ENCODE measurements around the gene ATL3.
"Not testable (repeated sequence)": the region's sequence is repeated elsewhere in the genome, so short reads cannot be mapped to it uniquely, and the experiment has no call there.

The ATL3 gene

DNA sequence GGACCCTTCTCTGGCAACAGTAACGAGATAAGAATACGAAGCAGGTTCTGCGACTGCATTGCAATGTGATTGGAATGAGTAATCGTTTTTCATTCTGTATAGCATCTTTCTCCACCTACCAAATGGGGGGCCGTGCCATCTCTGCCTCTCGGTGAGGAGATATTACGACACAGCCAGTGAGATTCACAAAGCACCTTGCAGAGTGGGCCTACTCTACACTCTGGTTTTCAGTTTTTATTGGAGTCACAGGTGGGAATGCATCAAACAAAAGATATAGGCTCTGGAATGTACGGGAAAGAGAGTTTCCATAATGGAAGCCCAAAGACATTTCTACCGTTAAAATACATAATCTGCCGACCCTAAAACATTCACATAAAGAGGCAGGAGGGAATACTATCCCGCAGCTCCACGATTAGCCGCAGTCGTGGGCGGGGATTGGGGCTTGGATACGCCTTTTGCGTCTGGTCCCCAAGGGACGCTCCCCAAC is 9.7 kb upstream of the ATL3 start:
- peak in 1 of 3 experiments; percentile 64 for DNase-seq

DNA sequence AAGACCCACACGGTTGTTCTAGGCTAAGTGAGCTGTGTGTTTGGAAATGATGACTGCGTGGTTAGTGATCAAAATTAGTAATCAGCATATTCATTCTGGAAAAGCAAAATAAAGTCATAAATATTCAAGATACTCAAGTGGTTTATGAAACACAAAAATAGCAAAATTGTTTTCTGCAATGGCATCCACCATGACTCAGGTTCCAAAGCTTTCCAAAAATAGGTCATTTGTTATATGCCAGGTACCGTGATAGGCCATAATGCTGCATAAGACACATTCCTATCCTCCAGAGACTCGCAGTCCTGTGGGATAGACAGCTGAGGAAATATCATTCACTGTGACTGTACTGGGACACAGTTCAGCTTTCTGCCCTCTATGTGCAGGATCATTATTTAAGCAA is 2.4 kb upstream of the ATL3 start:
- no peak for DNase-seq

DNA sequence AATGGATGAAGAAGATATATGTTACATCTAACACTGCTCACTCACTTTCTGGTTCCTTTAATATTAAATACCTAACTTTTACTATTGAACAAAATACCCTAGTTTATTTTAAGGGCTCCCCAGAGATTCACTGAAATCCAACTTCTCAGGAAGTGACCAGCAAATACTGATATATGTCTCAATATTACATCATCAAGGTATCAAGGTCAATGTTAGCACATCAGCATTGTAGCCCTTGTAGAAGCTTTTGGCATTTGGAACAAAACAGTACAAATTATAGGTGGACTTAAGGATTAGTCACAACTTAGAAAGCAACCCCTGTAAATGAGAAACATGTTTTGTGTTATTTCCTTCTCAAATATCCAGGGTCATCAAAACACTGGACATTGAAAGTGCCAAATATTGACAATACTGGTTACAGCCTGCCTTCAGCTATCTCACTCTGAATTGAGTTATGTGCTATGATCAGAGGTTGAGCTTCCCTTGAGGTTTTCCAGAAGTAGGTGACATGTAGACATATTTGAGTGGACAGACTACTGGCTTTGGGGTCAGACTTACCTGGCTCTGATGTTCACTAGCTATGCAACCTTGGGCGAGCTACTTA is 1.9 kb upstream of the ATL3 start:
- DNase-seq = no peak

DNA sequence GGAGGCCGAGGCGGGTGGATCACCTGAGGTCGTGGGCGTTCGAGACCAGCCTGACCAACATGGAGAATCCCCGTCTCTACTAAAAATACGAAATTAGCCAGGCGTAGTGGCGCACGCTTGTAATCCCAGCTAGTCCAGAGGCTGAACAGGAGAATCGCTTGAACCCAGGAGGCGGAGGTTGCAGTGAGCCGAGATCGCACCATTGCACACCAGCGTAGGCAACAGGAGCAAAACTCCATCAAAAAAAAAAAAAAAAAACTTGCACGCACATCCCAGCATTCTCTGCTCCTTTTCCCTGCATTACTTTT is 934 bp upstream of the ATL3 start:
- no peak for DNase-seq

DNA sequence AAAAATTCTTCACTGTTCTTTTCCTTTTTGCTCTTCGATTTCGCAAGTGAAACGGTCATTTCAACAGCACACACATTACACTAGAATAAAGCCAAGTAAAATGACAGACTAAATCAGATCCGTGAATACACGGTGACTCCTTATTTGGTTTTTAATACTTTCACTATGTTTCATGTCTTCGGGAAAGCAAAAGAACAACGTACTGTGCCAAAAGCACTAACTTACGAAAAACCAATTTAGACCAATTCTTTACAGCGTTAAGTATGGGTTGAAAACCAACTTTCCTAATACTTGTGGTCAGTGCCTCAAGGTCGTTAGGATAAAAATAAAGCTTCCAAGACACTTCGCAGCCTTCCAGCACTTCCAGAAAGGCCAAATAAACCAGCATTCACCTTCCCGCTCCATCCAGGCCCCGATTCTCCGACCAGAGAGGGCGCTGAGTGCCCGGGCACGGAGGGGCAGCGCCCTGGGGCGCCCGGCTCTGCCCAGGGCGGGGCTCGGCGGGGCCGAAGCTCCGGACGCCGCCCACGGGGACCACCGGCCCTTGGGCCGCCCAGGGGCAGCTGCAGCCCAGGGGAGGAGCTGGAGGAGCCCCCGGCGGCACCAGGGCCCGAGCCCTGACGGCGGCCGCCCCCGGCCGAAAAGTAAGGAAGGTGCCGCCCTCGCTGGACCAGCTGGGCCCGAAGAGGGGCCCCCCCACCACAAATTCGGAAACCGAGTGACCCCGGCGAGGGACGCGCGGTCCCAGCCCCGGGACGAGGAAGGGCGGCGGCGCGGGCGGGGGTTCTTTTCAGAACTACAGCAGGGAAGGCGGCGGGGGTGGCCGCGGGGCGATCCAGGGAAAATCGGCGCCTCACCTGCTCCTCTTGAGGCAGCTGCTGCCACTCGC is 499 bp downstream of the ATL3 start:
- peak; percentile 49 to 89 (median 86) for DNase-seq

DNA sequence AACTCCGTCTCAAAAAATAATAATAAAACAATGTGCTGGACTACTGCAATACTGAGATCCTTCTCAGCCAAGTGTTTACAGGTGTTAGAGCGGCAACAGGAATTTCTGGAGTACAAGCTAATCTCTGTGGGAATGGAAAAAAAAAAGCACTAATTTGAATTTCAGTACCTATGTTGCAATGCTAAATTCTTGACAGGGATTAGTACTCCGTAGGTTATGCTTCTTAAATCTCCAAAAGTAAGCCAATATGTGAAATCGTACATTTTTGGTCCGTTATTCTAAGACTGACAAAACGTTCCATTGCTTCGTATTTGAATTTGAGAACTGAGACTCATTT is 1.1 kb downstream of the ATL3 start:
- no peak for DNase-seq

DNA sequence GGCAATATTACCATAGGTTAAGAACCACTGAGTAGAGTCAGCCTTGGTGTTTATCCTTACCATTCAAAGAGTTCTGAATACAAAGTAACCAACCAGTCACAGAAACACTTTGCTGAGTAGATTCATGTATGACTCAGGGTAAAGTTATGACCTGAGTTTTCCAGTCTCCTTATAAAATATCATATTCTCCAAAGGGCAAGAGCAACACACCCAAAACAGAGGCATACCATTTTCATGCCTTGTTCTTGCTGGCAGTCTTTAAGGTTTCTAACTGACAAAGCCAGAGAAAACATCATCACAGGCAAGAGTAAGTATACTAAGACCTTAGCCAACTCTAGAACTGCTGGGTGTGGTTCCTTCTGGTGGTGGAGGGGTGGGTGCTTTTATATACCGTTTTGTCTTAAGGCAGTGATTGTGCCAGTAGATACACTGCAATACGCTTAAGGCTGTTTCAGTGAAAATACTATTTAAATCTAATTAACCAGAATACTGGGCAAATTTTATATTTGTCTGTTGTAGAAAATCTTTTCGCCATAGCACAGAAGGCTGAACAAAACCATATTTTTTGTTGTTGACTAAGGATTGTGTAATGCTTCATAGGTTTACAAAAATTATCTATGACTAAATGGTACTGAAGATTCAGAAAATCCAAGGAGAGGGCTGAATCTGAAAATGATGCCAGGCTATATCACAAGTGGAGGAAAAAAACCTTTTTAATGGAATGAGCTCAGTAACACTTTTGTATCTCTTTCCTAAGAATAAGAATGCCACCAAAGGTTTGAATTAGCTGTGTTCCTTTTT is 3.0 kb downstream of the ATL3 start:
- DNase-seq = no peak

DNA sequence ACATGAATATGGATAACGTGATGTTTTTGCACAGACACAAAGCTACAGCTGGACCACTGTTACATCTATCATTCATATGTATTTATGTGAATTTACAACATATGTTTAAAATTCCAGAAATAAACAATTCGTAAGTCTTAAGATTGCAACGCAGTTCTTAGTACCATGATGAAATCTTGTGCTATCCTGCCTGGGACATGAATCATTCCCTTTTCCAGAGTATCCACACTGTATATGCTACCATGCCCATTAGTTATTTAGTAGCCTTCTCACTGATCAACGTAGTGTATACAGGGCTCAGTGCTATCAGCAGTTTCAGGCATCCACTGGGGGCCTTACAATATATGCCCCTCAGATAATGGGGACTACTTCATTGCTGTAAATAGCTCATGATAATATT is 4.3 kb downstream of the ATL3 start:
- DNase-seq = no peak

DNA sequence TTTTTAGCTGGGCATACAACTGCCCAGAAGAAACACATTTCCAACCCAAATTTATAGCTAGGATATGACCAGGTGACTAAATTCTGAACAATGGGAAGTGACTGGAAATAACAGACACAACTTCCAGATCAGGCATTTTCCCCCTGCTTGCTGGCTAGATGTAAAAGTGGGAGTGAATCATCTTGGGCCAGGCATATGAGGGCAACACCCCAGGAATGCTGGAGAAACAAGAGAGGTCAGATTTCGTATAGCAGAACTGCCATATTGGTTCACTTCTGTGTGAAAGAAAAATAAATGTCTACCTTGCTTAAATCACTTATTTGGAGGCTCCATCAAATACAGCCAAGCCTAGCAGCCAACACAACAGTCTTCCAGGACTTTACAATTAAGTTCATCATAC is 7.4 kb downstream of the ATL3 start:
- DNase-seq = no peak

DNA sequence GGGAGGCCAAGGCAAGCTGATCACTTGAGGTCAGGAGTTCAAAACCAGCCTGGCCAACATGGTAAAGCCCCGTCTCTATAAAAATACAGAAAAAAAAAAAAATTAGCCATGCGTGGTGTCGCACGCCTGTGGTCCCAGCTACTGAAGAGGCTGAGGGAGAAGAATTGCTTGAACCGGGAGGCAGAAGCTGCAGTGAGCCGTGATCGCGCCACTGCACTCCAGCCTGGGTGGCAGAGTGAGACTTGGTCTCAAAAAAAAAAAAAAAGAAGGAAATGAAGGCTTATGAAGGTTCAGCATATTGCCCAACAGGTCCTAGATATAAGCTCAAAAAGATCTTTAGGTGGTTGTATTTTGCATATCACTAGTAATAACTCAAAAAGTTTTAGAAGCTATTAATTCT is 10.2 kb downstream of the ATL3 start:
- no peak for DNase-seq

DNA sequence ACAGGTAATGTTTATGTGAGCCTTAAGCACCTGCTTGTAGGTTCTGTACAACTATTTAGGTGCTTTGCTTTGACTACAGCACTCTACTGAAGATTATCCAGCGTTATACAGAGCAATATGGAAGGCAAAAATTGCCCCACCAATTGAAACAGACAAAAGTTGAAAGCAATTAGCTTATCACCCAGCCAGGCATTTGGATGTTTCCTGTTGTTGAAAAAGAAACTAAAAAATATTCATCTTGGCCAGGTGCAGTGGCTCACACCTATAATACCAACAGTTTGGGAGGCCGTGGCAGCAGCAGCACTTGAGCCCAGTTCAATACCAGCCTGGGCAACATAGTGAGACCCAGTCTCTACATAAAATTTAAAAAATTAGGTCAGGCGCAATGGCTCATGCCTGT is 18.5 kb downstream of the ATL3 start:
- DNase-seq = no peak

DNA sequence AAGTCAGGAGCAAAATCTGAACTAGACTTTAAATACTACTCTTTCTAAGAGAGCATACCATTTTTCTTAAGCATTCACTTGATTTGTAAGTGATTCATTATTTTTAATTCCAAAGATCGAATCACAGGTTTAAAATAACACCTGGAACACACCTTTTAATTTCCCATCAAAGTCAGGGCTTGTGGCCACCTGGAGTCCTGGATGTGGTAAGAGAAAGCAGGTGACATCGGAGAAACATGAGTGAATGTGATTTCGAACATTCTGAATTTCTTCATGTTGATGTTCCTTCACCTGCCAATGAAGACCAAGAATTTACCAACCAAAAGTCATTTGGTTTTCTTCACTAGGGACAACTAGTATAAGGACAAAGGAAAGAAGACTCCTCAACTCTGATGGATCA is 28.0 kb downstream of the ATL3 start:
- DNase-seq = no peak

DNA sequence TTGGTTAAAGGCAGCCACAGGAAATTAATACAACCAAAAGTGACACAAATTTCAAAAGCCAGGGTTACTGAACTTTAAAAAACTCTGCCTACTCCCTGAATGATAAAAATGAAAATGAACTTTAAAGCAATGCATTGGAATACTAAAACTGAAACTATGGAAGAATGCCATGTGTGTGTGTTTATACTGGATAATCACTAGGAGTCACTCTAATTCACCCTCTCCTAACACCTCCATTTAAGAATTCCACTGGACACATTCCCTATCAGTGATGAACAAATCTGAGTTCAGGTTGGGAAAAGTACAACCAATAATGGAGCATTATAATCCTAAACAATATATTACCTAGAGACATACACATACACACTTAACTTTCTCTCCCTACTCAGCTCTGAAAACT is 29.4 kb downstream of the ATL3 start:
- no peak for DNase-seq

DNA sequence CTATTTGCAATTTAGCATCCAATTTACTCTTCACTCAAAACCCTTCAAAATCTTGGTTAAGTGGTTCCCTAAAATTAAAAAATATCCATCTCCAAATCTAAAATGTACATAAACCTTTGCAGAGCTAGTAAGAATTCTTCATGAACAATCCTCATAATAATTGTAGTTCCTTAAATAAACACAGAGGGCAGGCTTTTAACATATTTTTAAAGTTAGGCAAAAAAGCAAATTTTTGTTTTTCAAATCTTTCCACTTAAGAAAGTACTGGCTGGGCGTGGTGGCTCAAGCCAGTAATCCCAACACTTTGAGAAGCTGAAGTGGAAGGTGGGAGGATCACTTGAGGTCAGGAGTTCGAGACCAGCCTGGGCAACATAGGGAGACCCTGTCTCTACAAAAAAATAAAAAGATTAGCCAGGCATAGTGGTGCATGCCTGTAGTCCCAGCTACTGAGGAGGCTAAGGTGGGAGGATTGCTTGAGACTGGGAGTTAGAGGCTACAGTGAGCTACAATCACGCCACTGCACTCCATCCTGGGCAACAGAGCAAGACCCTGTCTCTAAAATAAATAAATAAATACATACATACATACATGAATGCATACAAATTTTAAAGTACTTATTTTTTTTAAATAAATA is 31.9 kb downstream of the ATL3 start:
- peak in 1 of 3 experiments; percentile 5 for DNase-seq

DNA sequence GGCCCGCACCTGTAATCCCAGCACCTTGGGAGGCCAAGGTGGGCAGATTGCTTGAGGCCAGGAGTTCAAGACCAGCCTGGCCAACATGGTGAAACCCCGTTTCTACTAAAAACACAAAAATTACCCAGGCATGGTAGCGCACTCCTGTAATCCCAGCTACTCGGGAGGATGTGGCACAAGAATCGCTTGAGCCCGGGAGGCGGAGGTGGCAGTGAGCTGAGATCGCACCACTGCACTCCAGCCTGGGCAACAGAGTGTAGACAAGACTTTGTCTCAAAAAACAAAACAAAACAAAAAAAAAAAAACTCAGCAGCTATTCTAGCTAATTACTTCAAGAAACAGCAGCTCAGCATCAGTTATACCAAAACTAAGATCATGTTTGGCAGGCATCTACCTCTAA is 32.7 kb downstream of the ATL3 start:
- not testable (repeated sequence) for DNase-seq

DNA sequence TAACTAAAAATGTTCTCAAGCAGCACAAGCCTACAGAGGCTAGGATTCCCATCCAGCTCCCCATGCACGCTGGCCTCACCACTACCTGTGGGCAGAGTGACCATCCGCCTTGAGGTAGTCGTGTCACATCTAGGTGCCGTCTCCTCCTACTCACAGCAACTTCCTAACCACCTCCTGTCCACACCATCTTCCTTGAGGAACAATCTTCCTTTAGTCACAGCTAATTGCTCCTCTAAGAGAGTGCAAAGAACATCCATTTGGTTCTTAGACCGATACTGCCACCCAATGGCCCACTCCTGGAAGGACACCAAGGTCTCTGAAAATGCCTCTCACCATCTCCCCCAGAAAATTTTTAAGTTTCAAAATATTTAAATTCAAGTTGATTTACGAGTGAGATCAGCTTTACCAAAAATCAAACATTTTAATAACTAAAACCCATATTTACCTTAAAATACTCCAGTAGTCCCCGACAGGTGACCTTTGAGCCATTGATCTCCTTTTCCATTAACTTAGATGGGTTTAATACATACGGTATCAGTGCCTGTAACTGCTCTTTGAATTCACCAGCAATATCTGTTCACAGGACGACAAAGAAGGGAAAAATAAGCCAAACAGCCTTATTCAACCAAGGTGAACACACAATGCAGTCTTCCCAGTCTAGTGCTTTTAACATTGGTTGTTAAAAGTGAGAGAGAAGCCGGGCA is 35.3 kb downstream of the ATL3 start:
- peak; percentile 18 to 65 (median 63) for DNase-seq

DNA sequence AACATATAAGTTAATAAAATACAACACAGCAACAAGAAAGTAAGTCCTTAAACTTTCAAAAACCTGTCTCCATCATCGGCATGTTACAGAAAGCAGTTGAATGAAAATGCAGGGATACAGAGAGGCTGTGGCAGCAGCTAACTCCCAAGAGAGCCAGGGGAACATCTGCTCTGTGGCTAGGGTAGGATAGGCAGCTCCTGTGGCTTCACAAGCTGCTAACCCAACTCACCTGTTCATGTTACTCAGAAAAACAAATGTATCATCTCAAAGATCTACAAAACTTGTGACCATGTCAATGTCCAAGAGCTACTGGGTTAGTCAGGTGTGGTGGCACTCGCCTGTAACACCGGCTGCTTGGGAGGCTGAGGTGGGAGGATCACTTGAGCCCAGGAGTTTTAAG is 41.8 kb downstream of the ATL3 start:
- no peak for DNase-seq

DNA sequence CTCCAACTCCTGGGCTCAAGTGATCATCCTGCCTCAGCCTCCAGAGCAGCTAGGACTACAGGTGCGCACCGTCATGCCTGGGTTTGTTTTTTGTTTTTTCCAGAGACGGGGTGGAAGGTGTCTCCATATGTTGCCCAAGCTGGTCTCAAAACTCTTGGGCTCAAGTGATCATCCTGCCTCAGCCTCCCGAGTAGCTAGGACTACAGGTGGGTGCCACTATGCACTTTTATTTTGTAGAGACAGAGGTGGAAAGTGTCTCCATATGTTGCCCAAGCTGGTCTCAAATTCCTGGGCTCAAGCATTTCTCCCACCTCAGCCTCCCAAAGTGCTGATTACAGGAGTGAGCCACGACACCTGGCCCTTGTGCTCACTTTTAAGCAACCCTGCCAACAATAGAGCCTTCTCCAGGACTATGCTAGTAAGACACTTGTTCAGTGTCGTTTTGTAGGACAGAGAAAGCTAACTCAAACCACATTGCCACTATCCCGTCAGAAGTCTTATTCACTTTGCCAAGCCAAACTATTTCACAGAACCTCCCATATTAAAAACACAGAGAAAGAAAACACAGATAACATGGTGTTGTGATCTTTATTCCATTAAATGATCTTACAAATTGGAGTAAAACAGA is 47.5 kb downstream of the ATL3 start:
- peak in 1 of 3 experiments; percentile 46 for DNase-seq

DNA sequence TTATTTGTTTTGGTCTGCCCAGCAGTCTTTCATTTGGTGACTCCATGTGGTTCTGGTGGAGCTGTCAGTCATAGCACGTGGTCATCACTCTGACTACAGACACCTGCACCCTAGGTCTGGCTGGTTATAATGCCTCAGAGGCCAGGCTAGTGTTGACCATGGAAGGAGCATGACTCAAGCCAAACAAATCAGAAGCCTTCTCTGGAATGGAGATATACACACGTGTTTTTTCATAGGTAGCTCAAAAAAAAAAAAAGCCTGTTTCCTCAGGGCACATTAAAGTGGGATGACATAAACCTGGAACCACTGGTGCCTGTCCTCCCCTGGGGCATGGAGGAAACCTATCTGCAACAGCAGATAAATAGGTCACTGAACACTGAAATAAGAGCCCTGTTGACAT is 48.9 kb downstream of the ATL3 start:
- DNase-seq = peak in 2 of 3 experiments; percentile 32 to 58

DNA sequence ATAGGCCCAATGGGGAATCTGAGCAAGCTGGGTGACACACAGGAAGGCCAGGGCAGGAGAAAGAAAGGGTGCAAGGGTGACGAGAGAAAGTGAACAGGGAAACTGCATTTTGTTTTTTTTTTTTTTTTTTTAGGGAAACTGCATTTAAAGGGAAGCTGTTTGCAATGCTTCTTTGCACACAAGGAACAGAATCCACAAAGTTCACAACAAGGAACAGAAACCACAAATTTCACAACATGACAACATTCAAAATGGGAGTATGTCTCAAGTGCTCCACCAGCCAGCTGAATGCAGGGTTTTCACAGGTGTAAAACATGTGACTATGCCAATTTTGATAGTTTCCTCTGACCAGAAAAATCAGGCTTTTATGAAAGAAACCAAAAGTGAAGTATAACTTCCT is 50.1 kb downstream of the ATL3 start:
- DNase-seq = no peak

DNA sequence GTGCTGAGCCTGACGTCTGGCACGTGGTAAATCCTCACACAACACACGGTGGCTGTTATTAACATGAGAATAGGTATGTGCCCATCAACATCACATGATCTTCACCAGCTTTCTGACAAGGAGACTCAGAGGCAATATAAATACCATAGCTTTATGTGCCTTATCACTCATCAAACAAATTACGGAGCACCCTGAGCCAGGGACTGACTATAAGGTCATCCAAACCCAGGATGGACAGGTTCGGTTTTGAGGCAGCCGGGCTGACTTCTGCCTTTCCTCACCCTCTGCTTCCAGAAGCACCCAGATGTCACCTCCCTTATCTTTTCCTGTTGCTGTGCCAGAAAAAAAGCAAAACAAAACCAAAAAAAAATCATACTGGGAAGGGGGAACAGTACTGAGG is 51.2 kb downstream of the ATL3 start:
- DNase-seq = no peak

DNA sequence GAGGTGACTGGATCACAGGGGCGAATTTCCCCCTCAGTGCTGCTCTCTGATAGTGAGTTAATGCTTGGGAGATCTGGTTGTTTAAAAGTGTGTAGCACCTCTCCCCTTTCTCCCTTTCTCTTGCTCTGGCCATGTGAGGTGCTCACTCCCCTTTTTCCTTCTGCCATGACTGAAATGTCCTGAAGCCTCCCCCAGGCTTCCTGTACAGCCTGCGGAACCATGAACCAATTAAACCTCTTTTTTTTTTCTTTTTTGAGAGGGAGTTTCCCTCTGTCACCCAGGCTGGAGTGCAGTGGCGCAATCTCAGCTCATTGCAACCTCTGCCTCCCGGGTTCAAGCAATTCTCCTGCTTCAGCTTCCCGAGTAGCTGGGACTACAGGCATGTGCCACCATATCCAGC is 53.5 kb downstream of the ATL3 start:
- not testable (repeated sequence) for DNase-seq

Data from NCI-H1417 (cell line).